Left ventricle myocardium inferior (tissue), 1 donor: Measurements from ENCODE around the gene AGTRAP. TPM values are rescaled to one million over a fixed set of nuclear protein-coding genes. Genes with fewer than 3 reads are reported as not detected.

ENCODE experiments used
- DNase-seq: peaks from one replicate; pipeline ENCODE4 v3.0.0-alpha.2; 2020
- H3K27ac ChIP-seq: fragments of 200-600 bp; replicated peaks from 2 replicates; pipeline ENCODE4 v1.8.0; 2021
- H3K27me3 ChIP-seq: fragments of 200-600 bp; 2 replicates; pipeline ENCODE4 v1.8.0; 2021; ENCODE audit warnings: low read depth
- H3K36me3 ChIP-seq: fragments of 200-600 bp; 2 replicates; pipeline ENCODE4 v1.8.0; 2021
- H3K4me1 ChIP-seq: fragments of 200-600 bp; 2 replicates; pipeline ENCODE4 v1.8.0; 2021
- H3K4me3 ChIP-seq: fragments of 200-600 bp; 2 replicates; pipeline ENCODE4 v1.8.0; 2021; ENCODE audit warnings: mild to moderate bottlenecking, moderate library complexity
- H3K9me3 ChIP-seq: fragments of 200-600 bp; replicated peaks from 2 replicates; pipeline ENCODE4 v1.8.0; 2021
- CTCF ChIP-seq: fragments of 200-600 bp; IDR thresholded peaks from 2 replicates; pipeline ENCODE4 v1.8.0; 2021; ENCODE audit warnings: antibody characterized with exemption, mild to moderate bottlenecking, borderline replicate concordance
- intact Hi-C: fragments of 100-400 bp; cut with micrococcal nuclease; formaldehyde crosslinking; loops from one replicate; pipeline ENCODE4 v1.11.0; 2022
- total RNA-seq: library from RNA; stranded (reverse); fragmentation: NEBNext Ultra II Directional; extraction: Animal tissue kit (Norgen Biotek cat#: 25700); gene quantifications from one replicate; pipeline ENCODE4 v1.2.1, GENCODE V29; 2021
- donor health status: DM: no; HTN: yes; CAD: no; lungs with severe emphysema.

Gene AGTRAP
- total RNA-seq, 1 donor from 2014 or later = 16.6 TPM

GRCh38 chr1:11790880-11791715 lies 55.2 kb downstream of the AGTRAP start:
- Histone ChIP-seq H3K4me1 (peaks cover 98% of the 10 kb centered on the region), H3K27me3 (no peaks in the 10 kb centered on the region), H3K4me3 (peak overlapping the region; percentile 38), H3K9me3 (no peaks in the 10 kb centered on the region), H3K27ac (peak overlapping the region; percentile 98), H3K36me3 (peaks cover 41% of the 10 kb centered on the region)
- peak; percentile 92 for DNase-seq
- no peak for TF ChIP-seq CTCF
- intact Hi-C loops = no loop called here

DNA sequence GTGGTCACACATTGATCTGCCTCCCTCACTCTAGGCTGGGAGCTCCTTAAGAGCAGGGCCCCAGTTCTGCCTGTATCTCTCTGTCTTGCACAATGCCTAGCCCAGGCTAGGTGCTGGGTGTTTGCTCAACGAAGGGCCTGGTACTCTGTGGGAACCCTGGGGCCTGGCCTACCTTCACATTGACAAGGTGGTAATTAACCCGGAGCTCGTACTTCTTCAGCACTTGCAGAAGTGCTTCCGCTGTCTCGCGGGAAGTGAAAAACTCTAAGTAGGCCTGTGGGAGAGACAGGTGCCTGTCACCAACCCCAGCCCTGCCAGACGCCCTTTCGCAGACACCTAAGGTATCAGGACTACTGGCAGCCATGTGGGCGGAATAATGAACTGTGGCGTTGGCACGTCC lies 56.2 kb downstream of the AGTRAP start:
- H3K9me3 ChIP-seq = no peaks in the 10 kb centered on the region
- no peak for TF ChIP-seq CTCF
- H3K4me3 ChIP-seq = peak overlapping the region; percentile 37
- no peaks in the 10 kb centered on the region for H3K27me3 ChIP-seq
- DNase-seq = peak; percentile 69
- intact Hi-C loops = no loop called here
- H3K27ac ChIP-seq = peak overlapping the region; percentile 98
- peaks cover 98% of the 10 kb centered on the region for H3K4me1 ChIP-seq
- peaks cover 43% of the 10 kb centered on the region for H3K36me3 ChIP-seq

DNA sequence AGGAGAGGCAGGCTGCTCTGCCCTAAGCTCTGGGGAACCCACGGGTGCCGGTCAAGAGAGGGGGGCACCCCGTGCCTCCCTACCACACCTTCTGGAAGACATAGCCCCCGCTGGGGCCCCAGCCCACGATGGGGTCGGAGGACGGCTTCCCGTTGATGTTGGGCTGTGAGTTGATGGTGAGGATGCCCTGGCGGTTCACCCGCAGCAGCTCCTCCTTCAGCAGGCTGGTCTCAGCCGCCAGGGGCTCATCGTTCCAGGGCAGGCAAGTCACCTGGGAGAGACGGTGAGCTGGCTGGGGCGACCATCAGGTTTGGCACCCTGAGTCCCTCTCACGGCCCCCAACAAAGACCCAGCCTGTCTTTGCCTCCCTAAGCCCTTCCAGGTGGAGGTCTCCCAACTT lies 57.9 kb downstream of the AGTRAP start:
- intact Hi-C loops = no loop called here
- no peak for DNase-seq
- Histone ChIP-seq H3K36me3 (peaks cover 52% of the 10 kb centered on the region), H3K9me3 (no peaks in the 10 kb centered on the region), H3K4me3 (no peak overlapping the region), H3K27ac (peak overlapping the region; percentile 98), H3K27me3 (no peaks in the 10 kb centered on the region), H3K4me1 (peaks cover 98% of the 10 kb centered on the region)
- TF ChIP-seq CTCF = no peak

DNA sequence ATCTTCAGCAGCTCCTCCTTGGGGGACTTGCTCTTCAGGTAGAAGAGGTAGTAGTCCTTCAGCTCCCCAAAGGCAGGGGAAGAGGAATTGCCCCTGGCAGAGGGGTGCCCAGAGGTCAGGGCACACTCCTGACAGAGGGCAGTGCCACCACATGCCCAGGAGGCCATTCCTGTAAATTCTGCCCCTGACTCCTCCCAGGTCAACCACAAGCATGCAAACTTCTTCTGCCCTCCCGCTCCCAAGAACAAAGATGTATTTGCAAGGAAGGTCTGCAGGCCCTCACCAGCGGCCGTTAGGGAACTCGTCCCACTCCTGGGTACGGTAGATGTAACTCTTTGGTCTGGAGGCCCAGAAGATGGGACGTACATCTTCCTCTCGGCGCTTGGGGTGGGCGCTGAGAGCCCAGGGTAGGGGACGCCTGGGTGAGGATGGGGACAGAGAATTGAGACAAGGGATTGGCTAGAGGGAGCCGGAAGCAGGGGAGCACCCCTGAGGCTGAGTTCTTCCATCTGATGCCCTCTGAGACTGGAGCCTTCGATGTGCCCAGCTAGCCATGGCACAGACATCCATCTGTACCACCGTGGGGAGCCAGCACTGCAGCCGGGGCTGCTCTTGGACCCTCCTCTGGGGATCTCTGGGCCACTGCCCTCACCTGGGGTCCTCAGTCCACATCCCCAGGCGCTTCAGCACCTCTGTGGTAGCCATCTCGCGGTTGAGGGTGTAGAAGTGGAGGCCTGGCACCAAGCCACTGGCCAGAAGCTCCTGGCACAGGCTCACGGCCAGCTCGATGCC lies 58.7 kb downstream of the AGTRAP start:
- no peak for TF ChIP-seq CTCF
- DNase-seq = no peak
- H3K4me1 ChIP-seq = peaks cover 98% of the 10 kb centered on the region
- H3K4me3 ChIP-seq = peak overlapping the region; percentile 58
- H3K9me3 ChIP-seq = no peaks in the 10 kb centered on the region
- H3K27ac ChIP-seq = peak overlapping the region; percentile 98
- intact Hi-C loops = no loop called here
- peaks cover 60% of the 10 kb centered on the region for H3K36me3 ChIP-seq
- H3K27me3 ChIP-seq = no peaks in the 10 kb centered on the region

DNA sequence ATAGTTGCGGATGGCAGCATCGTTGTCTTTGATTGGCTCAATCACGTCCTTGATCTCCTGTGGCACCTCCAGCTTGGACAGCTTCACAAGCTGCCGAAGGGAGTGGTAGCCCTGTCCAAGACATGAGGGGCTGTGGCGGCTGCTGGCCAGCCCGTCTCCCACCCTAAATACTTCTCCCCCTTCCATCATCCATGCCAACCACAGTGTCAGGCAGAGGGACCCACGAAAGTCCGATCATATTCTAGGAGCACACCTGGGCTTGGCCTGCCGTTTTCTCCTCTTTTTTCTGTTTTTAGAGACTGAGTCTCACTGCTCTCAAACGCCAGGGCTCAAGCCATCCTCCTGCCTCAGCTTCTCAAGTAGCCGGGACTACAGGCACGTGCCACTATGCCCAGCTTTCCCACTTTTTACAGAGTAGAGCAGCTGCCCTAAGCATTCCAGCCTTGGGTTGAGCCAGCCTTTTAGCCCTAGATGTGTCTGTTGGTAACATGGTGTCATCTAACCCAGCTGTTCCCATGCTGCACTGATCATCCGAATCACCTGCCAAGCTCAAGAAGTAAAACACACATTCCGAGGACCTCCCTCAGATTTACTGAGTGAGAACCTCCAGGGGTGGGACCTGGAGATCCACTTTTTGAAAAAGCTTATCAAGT lies 59.4 kb downstream of the AGTRAP start:
- peak overlapping the region; percentile 58 for H3K4me3 ChIP-seq
- no peaks in the 10 kb centered on the region for H3K9me3 ChIP-seq
- peak overlapping the region; percentile 98 for H3K27ac ChIP-seq
- DNase-seq = no peak
- H3K27me3 ChIP-seq = no peaks in the 10 kb centered on the region
- no peak for TF ChIP-seq CTCF
- peaks cover 61% of the 10 kb centered on the region for H3K36me3 ChIP-seq
- intact Hi-C loops = no loop called here
- H3K4me1 ChIP-seq = peaks cover 97% of the 10 kb centered on the region
